Prostate gland (tissue), 2 donors: ENCODE results near the gene RAP2B. TPM values are rescaled to one million over a fixed set of nuclear protein-coding genes. Genes with fewer than 3 reads are reported as not detected.
"Not testable (repeated sequence)": the region's sequence is repeated elsewhere in the genome, so short reads cannot be mapped to it uniquely, and the experiment has no call there.

Experiments used
- DNase-seq: peaks from one replicate; pipeline ENCODE4 v3.0.0-alpha.2; 2019; ENCODE audit warnings: low spot score
- H3K27ac ChIP-seq, 2 donors: fragments of 200-600 bp; sonication (generic); 2 replicates each; pipeline ENCODE4 v1.5.1; 2017 to 2019
- H3K27me3 ChIP-seq: fragments of 200-600 bp; sonication (generic); replicated peaks from 2 replicates; pipeline ENCODE4 v1.5.1; 2019; ENCODE audit not compliant: insufficient read depth
- H3K36me3 ChIP-seq, 2 donors: fragments of 200-600 bp; sonication (generic); 1 replicate in 1 of 2; 2 replicates in 1 of 2; pipeline versions ENCODE4 v1.5.1 to v1.8.1; 2017 to 2019
- H3K4me1 ChIP-seq: fragments of 200-600 bp; sonication (generic); replicated peaks from 2 replicates; pipeline ENCODE4 v1.5.1; 2019
- H3K4me3 ChIP-seq, 2 donors: fragments of 200-600 bp; sonication (generic); 2 replicates each; pipeline ENCODE4 v1.5.1; 2017 to 2019
- H3K9me3 ChIP-seq: fragments of 200-600 bp; sonication (generic); 2 replicates; pipeline ENCODE4 v1.5.1; 2017
- POLR2A ChIP-seq: fragments of 450-650 bp; IDR thresholded peaks from one replicate; pipeline ENCODE4 v1.6.1; 2016; ENCODE audit warnings: antibody characterized with exemption, mild to moderate bottlenecking
- POLR2AphosphoS5 ChIP-seq: sonication (generic); formaldehyde crosslinking; IDR thresholded peaks from one replicate; pipeline ENCODE4 v1.6.1; 2017; ENCODE audit warnings: antibody characterized with exemption
- WGBS: methylation state at CpG from one replicate; pipeline ENCODE4 v1.1.5; 2018; 5-methylcytosine and 5-hydroxymethylcytosine counted together
- intact Hi-C: fragments of 100-400 bp; cut with DNase I; formaldehyde crosslinking; loops from one replicate; pipeline ENCODE4 v1.14.2; 2022
- total RNA-seq, 2 donors: library from RNA; depleted of rRNA; stranded (reverse); fragments of >200 nt; gene quantifications; one replicate each; pipeline ENCODE4 v1.1.0, GENCODE V29; 2016
- TF ChIP-seq, protein P1 (sequence below), 4 experiments: fragments of 200-600 bp in 2 of 4; fragments of 450-650 bp in 2 of 4; sonication (generic) in 2 of 4; IDR thresholded peaks; 1 replicate in 3 of 4; 2 replicates in 1 of 4; pipeline ENCODE4 v1.5.1; 2016 to 2019; ENCODE audit warnings: antibody characterized with exemption in 4 of 4, mild to moderate bottlenecking in 2 of 4, moderate library complexity in 2 of 4

Gene RAP2B
- 10 to 100 TPM in 1 of 2 donors, 1 to 10 TPM in 1; 8.3 to 13.8 TPM for total RNA-seq

- Histone ChIP-seq H3K9me3 (no peaks in the 10 kb centered on the region), H3K36me3 (no peaks in the 10 kb centered on the region), H3K27ac (peak within 1 kb of the TSS; percentile 86 to 94), H3K27me3 (no peaks in the 10 kb centered on the region), H3K4me1 (no peaks in the 10 kb centered on the region), H3K4me3 (peak within 1 kb of the TSS; percentile 83 to 87)
- TF ChIP-seq POLR2A, result peak; percentile 98
- TF ChIP-seq, protein P1, sequence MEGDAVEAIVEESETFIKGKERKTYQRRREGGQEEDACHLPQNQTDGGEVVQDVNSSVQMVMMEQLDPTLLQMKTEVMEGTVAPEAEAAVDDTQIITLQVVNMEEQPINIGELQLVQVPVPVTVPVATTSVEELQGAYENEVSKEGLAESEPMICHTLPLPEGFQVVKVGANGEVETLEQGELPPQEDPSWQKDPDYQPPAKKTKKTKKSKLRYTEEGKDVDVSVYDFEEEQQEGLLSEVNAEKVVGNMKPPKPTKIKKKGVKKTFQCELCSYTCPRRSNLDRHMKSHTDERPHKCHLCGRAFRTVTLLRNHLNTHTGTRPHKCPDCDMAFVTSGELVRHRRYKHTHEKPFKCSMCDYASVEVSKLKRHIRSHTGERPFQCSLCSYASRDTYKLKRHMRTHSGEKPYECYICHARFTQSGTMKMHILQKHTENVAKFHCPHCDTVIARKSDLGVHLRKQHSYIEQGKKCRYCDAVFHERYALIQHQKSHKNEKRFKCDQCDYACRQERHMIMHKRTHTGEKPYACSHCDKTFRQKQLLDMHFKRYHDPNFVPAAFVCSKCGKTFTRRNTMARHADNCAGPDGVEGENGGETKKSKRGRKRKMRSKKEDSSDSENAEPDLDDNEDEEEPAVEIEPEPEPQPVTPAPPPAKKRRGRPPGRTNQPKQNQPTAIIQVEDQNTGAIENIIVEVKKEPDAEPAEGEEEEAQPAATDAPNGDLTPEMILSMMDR (IDR thresholded peaks at IDR 0.05), result peak in 2 of 4 experiments; percentile 4 to 43
- peak; percentile 89 for TF ChIP-seq POLR2AphosphoS5
- DNase-seq, result peak; percentile 96
- under 1% methylated on average over 60 of the region's 91 CpGs for WGBS
- intact Hi-C loops, result loop anchor here (10.0 kb wide), 2 partner anchors 107 to 433 kb away; no protein-coding TSS in a partner anchor
Observed at GRCh38 chr3:153161714-153162512, at the start of gene RAP2B. Gene RAP2B (plus strand): TSS chr3:153162226. CDS start chr3:153162694, 468 bp downstream.

DNA sequence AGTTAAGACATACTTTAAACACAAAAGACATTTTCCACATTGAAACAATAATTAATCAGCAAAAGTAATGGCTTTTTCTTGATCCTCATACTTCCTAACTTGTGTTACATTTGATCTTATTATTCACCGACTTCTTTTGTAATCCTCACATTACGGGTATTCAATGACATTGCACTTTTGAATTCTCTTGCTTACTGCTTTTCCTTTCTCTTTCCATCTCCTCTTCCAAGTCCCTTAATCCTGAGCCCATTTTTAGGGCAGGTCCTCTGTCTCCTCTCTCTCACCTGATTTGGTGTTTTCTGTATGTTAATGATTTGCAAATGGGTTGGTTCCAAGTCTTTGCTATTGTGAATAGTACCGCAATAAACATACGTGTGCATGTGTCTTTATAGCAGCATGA lies 48.5 kb upstream of the RAP2B start:
- Histone ChIP-seq H3K27me3 (no peaks in the 10 kb centered on the region), H3K27ac (no peak overlapping the region), H3K9me3 (no peaks in the 10 kb centered on the region), H3K4me3 (no peak overlapping the region), H3K36me3 (no peaks in the 10 kb centered on the region), H3K4me1 (no peaks in the 10 kb centered on the region)
- TF ChIP-seq POLR2A (no peak), POLR2AphosphoS5 (no peak)
- TF ChIP-seq, protein P1 (IDR thresholded peaks at IDR 0.05), result no peak
- no peak for DNase-seq
- WGBS, result 92% methylated on average over 4 of the region's 4 CpGs
- intact Hi-C loops, result no loop called here

- H3K27me3 ChIP-seq, intact Hi-C loops, DNase-seq, H3K27ac ChIP-seq, H3K4me3 ChIP-seq, H3K9me3 ChIP-seq, H3K36me3 ChIP-seq, H3K4me1 ChIP-seq: not testable (repeated sequence)
- WGBS, result 91% methylated on average over 3 of the region's 3 CpGs
Observed at GRCh38 chr3:153114270-153114669, 47.8 kb upstream of the RAP2B start.

GRCh38 chr3:153115326-153115725 lies 46.7 kb upstream of the RAP2B start:
- no peak overlapping the region for H3K4me3 ChIP-seq
- TF ChIP-seq POLR2AphosphoS5 (no peak), POLR2A (no peak)
- TF ChIP-seq, protein P1 (IDR thresholded peaks at IDR 0.05), result no peak
- 90% methylated on average over 4 of the region's 4 CpGs for WGBS

GRCh38 chr3:153127788-153128187 lies 34.2 kb upstream of the RAP2B start:
- Histone ChIP-seq H3K27me3 (no peaks in the 10 kb centered on the region), H3K9me3 (no peaks in the 10 kb centered on the region), H3K4me3 (no peak overlapping the region), H3K36me3 (no peaks in the 10 kb centered on the region), H3K27ac (no peak overlapping the region), H3K4me1 (no peaks in the 10 kb centered on the region)
- TF ChIP-seq, protein P1 (IDR thresholded peaks at IDR 0.05), result no peak
- TF ChIP-seq POLR2AphosphoS5 (no peak), POLR2A (no peak)
- WGBS, result 100% methylated on average over 1 of the region's 1 CpG
- DNase-seq, result no peak
- intact Hi-C loops, result no loop called here

More at GRCh38 chr3:153115326-153115725, 46.7 kb upstream of the RAP2B start:
- intact Hi-C loops, result no loop called here
- no peaks in the 10 kb centered on the region for H3K27me3 ChIP-seq
- DNase-seq, result no peak
- H3K4me1 ChIP-seq, result no peaks in the 10 kb centered on the region
- H3K9me3 ChIP-seq, result no peaks in the 10 kb centered on the region
- H3K36me3 ChIP-seq, result no peaks in the 10 kb centered on the region
- no peak overlapping the region for H3K27ac ChIP-seq
